GM19240 (cell line): ENCODE measurements around the gene CHMP6.
A peak's percentile ranks its signal among the peaks of the same experiment; 100 is the strongest.

ENCODE experiments used
- DNase-seq: peaks from one replicate; pipeline ENCODE4 v3.0.0; 2011; ENCODE audit warnings: low spot score; ENCODE audit not compliant: insufficient read length

CHMP6 gene

GRCh38 chr17:80956321-80957190, 35.1 kb upstream of the CHMP6 start:
- no peak for DNase-seq

GRCh38 chr17:80957461-80957941, 34.1 kb upstream of the CHMP6 start:
- no peak for DNase-seq

GRCh38 chr17:80959330-80960036, 32.2 kb upstream of the CHMP6 start:
- no peak for DNase-seq

- no peak for DNase-seq
These were observed 31.4 kb upstream of the CHMP6 start for GRCh38 chr17:80960037-80960796.

- DNase-seq: no peak
These were observed 30.7 kb upstream of the CHMP6 start for GRCh38 chr17:80960797-80961452.

GRCh38 chr17:80961541-80962330, 29.9 kb upstream of the CHMP6 start:
- no peak for DNase-seq

- no peak for DNase-seq
These were observed 29.0 kb upstream of the CHMP6 start for GRCh38 chr17:80962356-80963329.

GRCh38 chr17:80963812-80964543, 27.7 kb upstream of the CHMP6 start:
- DNase-seq: no peak

GRCh38 chr17:80964544-80964856, 27.1 kb upstream of the CHMP6 start:
- no peak for DNase-seq

GRCh38 chr17:80964859-80965580, 26.6 kb upstream of the CHMP6 start:
- DNase-seq: no peak

GRCh38 chr17:80965606-80966005, 26.0 kb upstream of the CHMP6 start:
- no peak for DNase-seq

GRCh38 chr17:80967404-80967872, 24.2 kb upstream of the CHMP6 start:
- no peak for DNase-seq

GRCh38 chr17:80968602-80969029, 23.0 kb upstream of the CHMP6 start:
- DNase-seq: no peak

GRCh38 chr17:80969030-80969673, 22.5 kb upstream of the CHMP6 start:
- no peak for DNase-seq

- no peak for DNase-seq
These were observed 22.0 kb upstream of the CHMP6 start for GRCh38 chr17:80969674-80970043.

GRCh38 chr17:80970044-80970761, 21.4 kb upstream of the CHMP6 start:
- peak; percentile 76 for DNase-seq
